ENCODE data around the gene OPN1LW. TPM values are rescaled to one million over a fixed set of nuclear protein-coding genes. Genes with fewer than 3 reads are reported as not detected.
"Not testable (repeated sequence)": the region's sequence is repeated elsewhere in the genome, so short reads cannot be mapped to it uniquely, and the experiment has no call there.

OPN1LW gene
- not detected for polyA plus RNA-seq
- long read RNA-seq, donor 1 = 0 reads
- long read RNA-seq, donor 2 = 0 reads
- long read RNA-seq, donor 3 = 0 reads
- long read RNA-seq, donor 4 = 0 reads
- long read RNA-seq, donor 5 = 0 reads
- long read RNA-seq, donor 6 = 0 reads
- long read RNA-seq, donor 7 = 0 reads
- long read RNA-seq, donor 8 = 0 reads
- long read RNA-seq, donor 9 = 0 reads
- long read RNA-seq, donor 10 = 0 reads

GRCh38 chrX:154144010-154144409, at the start of gene OPN1LW:
Gene OPN1LW (plus strand): TSS chrX:154144243. CDS start chrX:154144284, 41 bp downstream.
- DNase-seq; H3K36me3 ChIP-seq (ENCODE audit: control insufficient read depth in 3 of 3, insufficient read depth in 2 of 3, low read depth in 1 of 3, low read length in 3 of 3): not testable (repeated sequence)
- 88 to 98% (median 89%) methylated on average over 11 to 12 of the region's 15 CpGs for WGBS, 3 donors

GRCh38 chrX:154094833-154095232, 49.2 kb upstream of the OPN1LW start:
- peaks cover 0 to 5% (median 0%) of the 10 kb centered on the region in 3 donors for H3K36me3 ChIP-seq (ENCODE audit: control insufficient read depth in 3 of 3, insufficient read depth in 2 of 3, low read depth in 1 of 3, low read length in 3 of 3)
- no peak overlapping the region for H3K27ac ChIP-seq (ENCODE audit: low read depth in 1 of 3, low read length in 2 of 3)
- DNase-seq (no peak), FAIRE-seq (no peak)
- no peaks in the 10 kb centered on the region for H3K27me3 ChIP-seq (ENCODE audit: control insufficient read depth in 3 of 3, insufficient read depth in 3 of 3, low read length in 3 of 3)
- H3K9me3 ChIP-seq (ENCODE audit: control insufficient read depth in 2 of 2, insufficient read depth in 1 of 2, low read depth in 1 of 2, low read length in 1 of 2) = no peaks in the 10 kb centered on the region
- 44 to 59% (median 47%) methylated on average over 6 of the region's 6 CpGs for WGBS, 3 donors
- no peak overlapping the region for H3K4me3 ChIP-seq (ENCODE audit: low read depth in 1 of 3, low read length in 3 of 3)
- H3K4me1 ChIP-seq (ENCODE audit: control insufficient read depth in 3 of 3, insufficient read depth in 2 of 3, low read depth in 1 of 3, low read length in 2 of 3) = peaks cover 0 to 9% (median 7%) of the 10 kb centered on the region in 3 donors

More at GRCh38 chrX:154144010-154144409, at the start of gene OPN1LW:
- H3K27ac ChIP-seq (ENCODE audit: low read depth in 1 of 3, low read length in 2 of 3); H3K4me3 ChIP-seq (ENCODE audit: low read depth in 1 of 3, low read length in 3 of 3); H3K4me1 ChIP-seq (ENCODE audit: control insufficient read depth in 3 of 3, insufficient read depth in 2 of 3, low read depth in 1 of 3, low read length in 2 of 3); H3K9me3 ChIP-seq (ENCODE audit: control insufficient read depth in 2 of 2, insufficient read depth in 1 of 2, low read depth in 1 of 2, low read length in 1 of 2); FAIRE-seq; H3K27me3 ChIP-seq (ENCODE audit: control insufficient read depth in 3 of 3, insufficient read depth in 3 of 3, low read length in 3 of 3): not testable (repeated sequence)

GRCh38 chrX:154096140-154097002, 47.7 kb upstream of the OPN1LW start:
- peak in 1 of 2 donors; percentile 5 for DNase-seq
- Histone ChIP-seq H3K9me3 (ENCODE audit: control insufficient read depth in 2 of 2, insufficient read depth in 1 of 2, low read depth in 1 of 2, low read length in 1 of 2) (no peaks in the 10 kb centered on the region), H3K27me3 (ENCODE audit: control insufficient read depth in 3 of 3, insufficient read depth in 3 of 3, low read length in 3 of 3) (no peaks in the 10 kb centered on the region), H3K4me3 (ENCODE audit: low read depth in 1 of 3, low read length in 3 of 3) (peak overlapping the region; percentile 61 to 83 (median 82)), H3K4me1 (ENCODE audit: control insufficient read depth in 3 of 3, insufficient read depth in 2 of 3, low read depth in 1 of 3, low read length in 2 of 3) (peaks cover 0 to 9% (median 7%) of the 10 kb centered on the region in 3 donors), H3K36me3 (ENCODE audit: control insufficient read depth in 3 of 3, insufficient read depth in 2 of 3, low read depth in 1 of 3, low read length in 3 of 3) (peaks cover 0 to 3% (median 0%) of the 10 kb centered on the region in 3 donors), H3K27ac (ENCODE audit: low read depth in 1 of 3, low read length in 2 of 3) (peak overlapping the region; percentile 41 to 92 (median 62))
- 10 to 49% (median 29%) methylated on average over 31 of the region's 31 CpGs for WGBS, 3 donors
- no peak for FAIRE-seq

GRCh38 chrX:154097003-154097588, 46.9 kb upstream of the OPN1LW start:
- DNase-seq (peak; percentile 38 to 71), FAIRE-seq (no peak)
- 0 to 36% (median 14%) methylated on average over 10 to 69 of the region's 80 CpGs for WGBS, 3 donors

GRCh38 chrX:154097589-154098541, 46.2 kb upstream of the OPN1LW start, which contains the start of gene MECP2:
Gene MECP2 (minus strand): TSS chrX:154097717.
- DNase-seq (peak; percentile 90 to 92), FAIRE-seq (no peak)
- peaks cover 0 to 9% (median 7%) of the 10 kb centered on the region in 3 donors for H3K4me1 ChIP-seq (ENCODE audit: control insufficient read depth in 3 of 3, insufficient read depth in 2 of 3, low read depth in 1 of 3, low read length in 2 of 3)
- H3K9me3 ChIP-seq (ENCODE audit: control insufficient read depth in 2 of 2, insufficient read depth in 1 of 2, low read depth in 1 of 2, low read length in 1 of 2) = no peaks in the 10 kb centered on the region
- WGBS, 3 donors = 6 to 41% (median 17%) methylated on average over 15 to 70 of the region's 75 CpGs
- peak within 1 kb of the TSS; percentile 63 to 92 (median 77) for H3K27ac ChIP-seq (ENCODE audit: low read depth in 1 of 3, low read length in 2 of 3)
- H3K36me3 ChIP-seq (ENCODE audit: control insufficient read depth in 3 of 3, insufficient read depth in 2 of 3, low read depth in 1 of 3, low read length in 3 of 3) = no peaks in the 10 kb centered on the region
- H3K4me3 ChIP-seq (ENCODE audit: low read depth in 1 of 3, low read length in 3 of 3) = peak within 1 kb of the TSS; percentile 61 to 83 (median 82)
- H3K27me3 ChIP-seq (ENCODE audit: control insufficient read depth in 3 of 3, insufficient read depth in 3 of 3, low read length in 3 of 3) = no peaks in the 10 kb centered on the region

More at GRCh38 chrX:154097003-154097588, 46.9 kb upstream of the OPN1LW start:
- peaks cover 0 to 9% (median 7%) of the 10 kb centered on the region in 3 donors for H3K4me1 ChIP-seq (ENCODE audit: control insufficient read depth in 3 of 3, insufficient read depth in 2 of 3, low read depth in 1 of 3, low read length in 2 of 3)
- H3K4me3 ChIP-seq (ENCODE audit: low read depth in 1 of 3, low read length in 3 of 3) = peak overlapping the region; percentile 61 to 83 (median 82)
- peak overlapping the region; percentile 63 to 92 (median 77) for H3K27ac ChIP-seq (ENCODE audit: low read depth in 1 of 3, low read length in 2 of 3)
- no peaks in the 10 kb centered on the region for H3K9me3 ChIP-seq (ENCODE audit: control insufficient read depth in 2 of 2, insufficient read depth in 1 of 2, low read depth in 1 of 2, low read length in 1 of 2)
- H3K27me3 ChIP-seq (ENCODE audit: control insufficient read depth in 3 of 3, insufficient read depth in 3 of 3, low read length in 3 of 3) = no peaks in the 10 kb centered on the region
- no peaks in the 10 kb centered on the region for H3K36me3 ChIP-seq (ENCODE audit: control insufficient read depth in 3 of 3, insufficient read depth in 2 of 3, low read depth in 1 of 3, low read length in 3 of 3)

GRCh38 chrX:154098551-154098950, 45.5 kb upstream of the OPN1LW start:
- WGBS, 3 donors = 15 to 49% (median 40%) methylated on average over 2 of the region's 2 CpGs
- Histone ChIP-seq H3K36me3 (ENCODE audit: control insufficient read depth in 3 of 3, insufficient read depth in 2 of 3, low read depth in 1 of 3, low read length in 3 of 3) (no peaks in the 10 kb centered on the region), H3K27ac (ENCODE audit: low read depth in 1 of 3, low read length in 2 of 3) (no peak overlapping the region), H3K27me3 (ENCODE audit: control insufficient read depth in 3 of 3, insufficient read depth in 3 of 3, low read length in 3 of 3) (no peaks in the 10 kb centered on the region), H3K9me3 (ENCODE audit: control insufficient read depth in 2 of 2, insufficient read depth in 1 of 2, low read depth in 1 of 2, low read length in 1 of 2) (no peaks in the 10 kb centered on the region), H3K4me3 (ENCODE audit: low read depth in 1 of 3, low read length in 3 of 3) (no peak overlapping the region), H3K4me1 (ENCODE audit: control insufficient read depth in 3 of 3, insufficient read depth in 2 of 3, low read depth in 1 of 3, low read length in 2 of 3) (peaks cover 0 to 9% (median 7%) of the 10 kb centered on the region in 3 donors)
- FAIRE-seq (no peak), DNase-seq (no peak)

- Histone ChIP-seq H3K36me3 (ENCODE audit: control insufficient read depth in 3 of 3, insufficient read depth in 2 of 3, low read depth in 1 of 3, low read length in 3 of 3) (no peaks in the 10 kb centered on the region), H3K27me3 (ENCODE audit: control insufficient read depth in 3 of 3, insufficient read depth in 3 of 3, low read length in 3 of 3) (no peaks in the 10 kb centered on the region), H3K9me3 (ENCODE audit: control insufficient read depth in 2 of 2, insufficient read depth in 1 of 2, low read depth in 1 of 2, low read length in 1 of 2) (no peaks in the 10 kb centered on the region), H3K4me3 (ENCODE audit: low read depth in 1 of 3, low read length in 3 of 3) (no peak overlapping the region), H3K4me1 (ENCODE audit: control insufficient read depth in 3 of 3, insufficient read depth in 2 of 3, low read depth in 1 of 3, low read length in 2 of 3) (no peaks in the 10 kb centered on the region), H3K27ac (ENCODE audit: low read depth in 1 of 3, low read length in 2 of 3) (no peak overlapping the region)
- FAIRE-seq (no peak), DNase-seq (no peak)
- WGBS, 3 donors = 58 to 70% (median 60%) methylated on average over 6 of the region's 6 CpGs
These were observed 30.3 kb upstream of the OPN1LW start for GRCh38 chrX:154113729-154114128.

All from small intestine (tissue), 16 donors.